ENCODE data around the gene KLHL29.

- TF ChIP-seq POLR2A (IDR thresholded peaks at IDR 0.05; ENCODE audit: borderline replicate concordance, extremely low read depth, insufficient read depth, insufficient read length): no peak
- no peak for TF ChIP-seq CTCF (IDR thresholded peaks at IDR 0.05 in 2 of 3, conservative IDR thresholded peaks at IDR 0.05 in 1 of 3; ENCODE audit: borderline replicate concordance in 1 of 3, insufficient read depth in 1 of 3, low read depth in 2 of 3, low read length in 2 of 3)
- no peak for TF ChIP-seq CBX3 (IDR thresholded peaks at IDR 0.05; ENCODE audit: low read depth)
- no peak for TF ChIP-seq EZH2 (IDR thresholded peaks at IDR 0.05)
- TF ChIP-seq REST (IDR thresholded peaks at IDR 0.05; ENCODE audit: low read depth): no peak
- no peak for TF ChIP-seq ELF1 (IDR thresholded peaks at IDR 0.05; ENCODE audit: borderline replicate concordance, low read depth)
- no peak for TF ChIP-seq TCF7L2 (IDR thresholded peaks at IDR 0.05; ENCODE audit: borderline replicate concordance, extremely low read depth, insufficient read depth, insufficient read length)
- TF ChIP-seq POLR2AphosphoS5 (IDR thresholded peaks at IDR 0.05; ENCODE audit: low read depth, low read length): no peak
- TF ChIP-seq ATF3 (IDR thresholded peaks at IDR 0.05): no peak
- TF ChIP-seq JUND (IDR thresholded peaks at IDR 0.05): no peak
These were observed 38.2 kb upstream of the KLHL29 start for GRCh38 chr2:23346781-23347180.
